Karpas-422 (cell line): ENCODE measurements around the gene NFATC3. TPM values are rescaled to one million over a fixed set of nuclear protein-coding genes. Genes with fewer than 3 reads are reported as not detected.

ENCODE experiments used
- DNase-seq: peaks from one replicate; pipeline ENCODE4 v3.0.0-alpha.2; 2015
- H2AFZ ChIP-seq: fragments of 200-600 bp; sonication (generic); 2 replicates; pipeline ENCODE4 v1.6.1; 2014; ENCODE audit warnings: antibody characterized with exemption, low read length, mixed read lengths
- H3K27ac ChIP-seq: fragments of 200-600 bp; sonication (generic); 2 replicates; pipeline ENCODE4 v1.5.1; 2014; ENCODE audit warnings: mild to moderate bottlenecking, low read length, moderate library complexity
- H3K27me3 ChIP-seq: fragments of 200-600 bp; sonication (generic); 2 replicates; pipeline ENCODE4 v1.6.1; 2014; ENCODE audit warnings: low read length, mixed read lengths
- H3K36me3 ChIP-seq: fragments of 200-600 bp; sonication (generic); 2 replicates; pipeline ENCODE4 v1.6.1; 2014; ENCODE audit warnings: low read length, mixed read lengths; ENCODE audit not compliant: insufficient read depth
- H3K4me1 ChIP-seq: fragments of 200-600 bp; sonication (generic); 2 replicates; pipeline ENCODE4 v1.6.1; 2014; ENCODE audit warnings: mild to moderate bottlenecking, low read length, mixed read lengths
- H3K4me2 ChIP-seq: fragments of 200-600 bp; sonication (generic); 2 replicates; pipeline ENCODE4 v1.6.1; 2014; ENCODE audit warnings: low read length, low read depth, mild to moderate bottlenecking; ENCODE audit not compliant: poor library complexity, severe bottlenecking
- H3K4me3 ChIP-seq: fragments of 200-600 bp; sonication (generic); 2 replicates; pipeline ENCODE4 v1.5.1; 2014; ENCODE audit warnings: mild to moderate bottlenecking, antibody characterized with exemption, low read length, mixed read lengths
- H3K79me2 ChIP-seq: fragments of 200-600 bp; sonication (generic); 2 replicates; pipeline ENCODE4 v1.6.1; 2014; ENCODE audit warnings: mild to moderate bottlenecking, low read length, mixed read lengths
- H3K9ac ChIP-seq: fragments of 200-600 bp; sonication (generic); 2 replicates; pipeline ENCODE4 v1.6.0; 2014; ENCODE audit warnings: low read length
- H3K9me2 ChIP-seq: fragments of 200-600 bp; sonication (generic), shearing (Covaris generic); replicated peaks from 2 replicates; pipeline ENCODE4 v1.6.0; 2014; ENCODE audit warnings: mild to moderate bottlenecking, low read length, moderate library complexity; ENCODE audit not compliant: insufficient read depth
- H3K9me3 ChIP-seq: fragments of 300-700, 200-600 bp; sonication (generic); 2 replicates; pipeline ENCODE4 v1.6.1; 2014; ENCODE audit warnings: low read length, mixed read lengths
- H4K20me1 ChIP-seq: fragments of 200-600 bp; sonication (generic); 2 replicates; pipeline ENCODE4 v1.6.1; 2014; ENCODE audit warnings: mild to moderate bottlenecking, antibody characterized with exemption, low read length, low read depth; ENCODE audit not compliant: insufficient read depth
- total RNA-seq: library from RNA; depleted of rRNA; stranded (reverse); fragments of >200 nt; shearing (Covaris generic); gene quantifications from 2 replicates; pipeline ENCODE4 v1.2.3, GENCODE V29; 2014; ENCODE audit warnings: low replicate concordance

Gene NFATC3
- total RNA-seq, 1 experiment from 2014 or later: 72.3 TPM

- Histone ChIP-seq H4K20me1 (no peaks in the 10 kb centered on the region), H3K27me3 (no peaks in the 10 kb centered on the region), H3K9me3 (no peaks in the 10 kb centered on the region), H3K4me1 (peaks cover 66% of the 10 kb centered on the region), H3K27ac (peak overlapping the region; percentile 98), H3K36me3 (peaks cover 16% of the 10 kb centered on the region), H3K9me2 (no peaks in the 10 kb centered on the region), H3K4me2 (peak overlapping the region; percentile 91), H2AFZ (no peak overlapping the region), H3K4me3 (peak overlapping the region; percentile 59), H3K9ac (peak overlapping the region; percentile 63), H3K79me2 (peaks cover 63% of the 10 kb centered on the region)
- peak; percentile 83 for DNase-seq
Observed at GRCh38 chr16:68194251-68194650, 109.1 kb downstream of the NFATC3 start.

- Histone ChIP-seq H3K36me3 (0 out of 2 replicates have a peak, but pooled peaks cover 5% of the 10 kb centered on the region), H3K4me2 (no peak overlapping the region), H3K9me2 (no peaks in the 10 kb centered on the region), H4K20me1 (no peaks in the 10 kb centered on the region), H3K9me3 (no peaks in the 10 kb centered on the region), H3K4me3 (no peak overlapping the region), H2AFZ (no peak overlapping the region), H3K79me2 (peaks cover 74% of the 10 kb centered on the region), H3K4me1 (peaks cover 86% of the 10 kb centered on the region), H3K27me3 (no peaks in the 10 kb centered on the region), H3K27ac (peak overlapping the region; percentile 50), H3K9ac (no peak overlapping the region)
- DNase-seq: no peak
Observed at GRCh38 chr16:68197250-68197649, 112.1 kb downstream of the NFATC3 start.

- no peak for DNase-seq
- H3K9ac ChIP-seq: peak overlapping the region; percentile 26; the same call in 1 of the 2 replicates
- H3K79me2 ChIP-seq: peaks cover 72% of the 10 kb centered on the region
- H3K4me1 ChIP-seq: peaks cover 62% of the 10 kb centered on the region
- H4K20me1 ChIP-seq: no peaks in the 10 kb centered on the region
- 0 out of 2 replicates have a peak overlapping the region, but pooled peaks have one; percentile 0 for H3K4me3 ChIP-seq
- H2AFZ ChIP-seq: no peak overlapping the region
- H3K27me3 ChIP-seq: no peaks in the 10 kb centered on the region
- H3K9me2 ChIP-seq: no peaks in the 10 kb centered on the region
- H3K9me3 ChIP-seq: no peaks in the 10 kb centered on the region
- no peaks in the 10 kb centered on the region for H3K36me3 ChIP-seq
- H3K27ac ChIP-seq: peak overlapping the region; percentile 78
- peak overlapping the region; percentile 51 for H3K4me2 ChIP-seq
Observed at GRCh38 chr16:68200088-68200783, 115.1 kb downstream of the NFATC3 start.

- Histone ChIP-seq H3K4me3 (no peak overlapping the region), H3K27ac (peak overlapping the region; percentile 78), H3K4me2 (peak overlapping the region; percentile 35), H3K9ac (no peak overlapping the region), H3K36me3 (peaks cover 4% of the 10 kb centered on the region; the same call in 1 of the 2 replicates), H3K79me2 (peaks cover 74% of the 10 kb centered on the region), H4K20me1 (no peaks in the 10 kb centered on the region), H3K9me2 (no peaks in the 10 kb centered on the region), H3K27me3 (no peaks in the 10 kb centered on the region), H2AFZ (no peak overlapping the region), H3K9me3 (no peaks in the 10 kb centered on the region), H3K4me1 (peaks cover 53% of the 10 kb centered on the region)
- peak; percentile 77 for DNase-seq
Observed at GRCh38 chr16:68202091-68202519, 116.9 kb downstream of the NFATC3 start.

- peak overlapping the region; percentile 26; the same call in 1 of the 2 replicates for H3K27ac ChIP-seq
- peaks cover 4% of the 10 kb centered on the region; the same call in 1 of the 2 replicates for H3K36me3 ChIP-seq
- DNase-seq: no peak
- no peak overlapping the region for H2AFZ ChIP-seq
- peaks cover 20% of the 10 kb centered on the region for H3K4me1 ChIP-seq
- no peak overlapping the region for H3K4me2 ChIP-seq
- H3K9me2 ChIP-seq: no peaks in the 10 kb centered on the region
- no peak overlapping the region for H3K4me3 ChIP-seq
- peaks cover 69% of the 10 kb centered on the region for H3K79me2 ChIP-seq
- H3K9ac ChIP-seq: no peak overlapping the region
- no peaks in the 10 kb centered on the region for H3K9me3 ChIP-seq
- no peaks in the 10 kb centered on the region for H3K27me3 ChIP-seq
- H4K20me1 ChIP-seq: no peaks in the 10 kb centered on the region
Observed at GRCh38 chr16:68206245-68206644, 121.1 kb downstream of the NFATC3 start.

- no peaks in the 10 kb centered on the region for H3K36me3 ChIP-seq
- peak overlapping the region; percentile 66 for H3K27ac ChIP-seq
- H3K4me3 ChIP-seq: no peak overlapping the region
- H3K9me3 ChIP-seq: no peaks in the 10 kb centered on the region
- H4K20me1 ChIP-seq: no peaks in the 10 kb centered on the region
- no peaks in the 10 kb centered on the region for H3K9me2 ChIP-seq
- peaks cover 58% of the 10 kb centered on the region for H3K79me2 ChIP-seq
- H3K9ac ChIP-seq: 0 out of 2 replicates have a peak overlapping the region, but pooled peaks have one; percentile 21
- H3K4me1 ChIP-seq: peaks cover 34% of the 10 kb centered on the region
- no peaks in the 10 kb centered on the region for H3K27me3 ChIP-seq
- DNase-seq: no peak
- no peak overlapping the region for H2AFZ ChIP-seq
- H3K4me2 ChIP-seq: peak overlapping the region; percentile 33
Observed at GRCh38 chr16:68214726-68215125, 129.6 kb downstream of the NFATC3 start.

GRCh38 chr16:68215302-68215701, 130.1 kb downstream of the NFATC3 start:
- Histone ChIP-seq H3K27me3 (no peaks in the 10 kb centered on the region), H3K9me3 (no peaks in the 10 kb centered on the region), H3K9ac (no peak overlapping the region), H3K27ac (peak overlapping the region; percentile 66), H4K20me1 (no peaks in the 10 kb centered on the region), H3K36me3 (no peaks in the 10 kb centered on the region), H2AFZ (no peak overlapping the region), H3K79me2 (peaks cover 62% of the 10 kb centered on the region), H3K9me2 (no peaks in the 10 kb centered on the region), H3K4me3 (no peak overlapping the region), H3K4me2 (no peak overlapping the region), H3K4me1 (peaks cover 40% of the 10 kb centered on the region)
- DNase-seq: no peak

GRCh38 chr16:68216240-68216639, 131.1 kb downstream of the NFATC3 start:
- Histone ChIP-seq H3K9me2 (no peaks in the 10 kb centered on the region), H3K27me3 (no peaks in the 10 kb centered on the region), H2AFZ (no peak overlapping the region), H3K9ac (no peak overlapping the region), H4K20me1 (no peaks in the 10 kb centered on the region), H3K4me2 (no peak overlapping the region), H3K4me3 (no peak overlapping the region), H3K36me3 (no peaks in the 10 kb centered on the region), H3K27ac (no peak overlapping the region; the same call in 1 of the 2 replicates), H3K79me2 (peaks cover 62% of the 10 kb centered on the region), H3K9me3 (no peaks in the 10 kb centered on the region), H3K4me1 (peaks cover 45% of the 10 kb centered on the region)
- no peak for DNase-seq
